HL-60 (cell line): Measurements from ENCODE around the gene DCLK2.

Experiments
- DNase-seq, 2 experiments: peaks; one replicate each; pipeline ENCODE4 v3.0.0-alpha.2; 2010 to 2020; ENCODE audit warnings: low read depth in 1 of 2, low spot score in 1 of 2
- H3K27ac ChIP-seq: fragments of 250-450 bp; sonication (Bioruptor Pico); replicated peaks from 2 replicates; pipeline ENCODE4 v1.5.1; 2020; ENCODE audit warnings: mild to moderate bottlenecking, moderate library complexity
- H3K27me3 ChIP-seq: fragments of 250-450 bp; sonication (Bioruptor Pico); 2 replicates; pipeline ENCODE4 v1.5.1; 2021; ENCODE audit warnings: mild to moderate bottlenecking, moderate library complexity; ENCODE audit not compliant: insufficient read depth, poor library complexity, severe bottlenecking
- H3K4me3 ChIP-seq: replicated peaks from 2 replicates; pipeline ENCODE4 v1.5.1; 2011; ENCODE audit warnings: mild to moderate bottlenecking, control low read depth, low read length; ENCODE audit not compliant: insufficient read depth
- GABPA ChIP-seq: IDR thresholded peaks from 2 replicates; pipeline ENCODE4 v1.6.1; 2012; ENCODE audit warnings: low read depth
- POLR2AphosphoS5 ChIP-seq: IDR thresholded peaks from 2 replicates; pipeline ENCODE4 v1.6.1; 2012; ENCODE audit warnings: low read depth
- SPI1 ChIP-seq: IDR thresholded peaks from 2 replicates; pipeline ENCODE4 v1.6.1; 2012; ENCODE audit warnings: low read depth, mild to moderate bottlenecking, borderline replicate concordance
- TF ChIP-seq, protein P1 (sequence below): IDR thresholded peaks from one replicate; pipeline ENCODE4 v1.5.1; 2011; ENCODE audit warnings: low read length, control low read depth, inconsistent platforms; ENCODE audit not compliant: insufficient read depth
- TF ChIP-seq, protein P2 (sequence below): IDR thresholded peaks from 2 replicates; pipeline ENCODE4 v1.6.1; 2012; ENCODE audit warnings: low read depth; ENCODE audit not compliant: insufficient replicate concordance

Gene DCLK2

DNA sequence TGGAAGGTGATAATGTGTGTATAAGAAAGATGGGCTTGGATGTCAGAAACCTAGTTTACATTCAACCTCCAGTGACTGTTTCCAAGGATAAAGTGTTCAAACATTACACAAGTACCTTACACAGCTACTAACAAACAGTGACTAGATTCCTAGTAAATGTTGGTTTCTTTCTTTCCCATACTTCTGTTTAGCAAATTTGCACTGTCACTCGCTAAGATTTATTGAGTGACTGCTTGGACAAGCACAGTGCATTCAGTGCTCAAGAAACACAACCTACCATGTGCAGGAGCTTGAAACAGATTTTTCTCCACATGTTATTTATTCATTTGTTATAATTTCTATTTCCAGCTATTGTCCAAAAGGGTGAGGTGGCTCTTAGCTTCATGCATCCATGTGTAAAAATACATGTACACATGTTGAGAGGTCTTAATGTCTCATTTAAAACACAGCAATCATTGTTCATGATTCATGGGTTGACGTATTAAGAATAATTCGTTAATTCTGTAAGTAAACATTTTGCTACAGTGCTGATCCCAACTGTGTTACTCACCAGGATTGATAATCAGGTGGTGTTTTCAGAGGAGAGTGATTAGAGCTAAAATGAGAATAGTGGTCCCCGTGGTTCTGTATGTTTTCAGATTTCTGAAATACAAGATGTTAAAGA is 153.0 kb downstream of the DCLK2 start:
- H3K27me3 ChIP-seq: peaks cover under 1% of the 10 kb centered on the region
- no peak overlapping the region for H3K4me3 ChIP-seq
- no peak for DNase-seq
- no peak overlapping the region for H3K27ac ChIP-seq
- TF ChIP-seq, protein P1, sequence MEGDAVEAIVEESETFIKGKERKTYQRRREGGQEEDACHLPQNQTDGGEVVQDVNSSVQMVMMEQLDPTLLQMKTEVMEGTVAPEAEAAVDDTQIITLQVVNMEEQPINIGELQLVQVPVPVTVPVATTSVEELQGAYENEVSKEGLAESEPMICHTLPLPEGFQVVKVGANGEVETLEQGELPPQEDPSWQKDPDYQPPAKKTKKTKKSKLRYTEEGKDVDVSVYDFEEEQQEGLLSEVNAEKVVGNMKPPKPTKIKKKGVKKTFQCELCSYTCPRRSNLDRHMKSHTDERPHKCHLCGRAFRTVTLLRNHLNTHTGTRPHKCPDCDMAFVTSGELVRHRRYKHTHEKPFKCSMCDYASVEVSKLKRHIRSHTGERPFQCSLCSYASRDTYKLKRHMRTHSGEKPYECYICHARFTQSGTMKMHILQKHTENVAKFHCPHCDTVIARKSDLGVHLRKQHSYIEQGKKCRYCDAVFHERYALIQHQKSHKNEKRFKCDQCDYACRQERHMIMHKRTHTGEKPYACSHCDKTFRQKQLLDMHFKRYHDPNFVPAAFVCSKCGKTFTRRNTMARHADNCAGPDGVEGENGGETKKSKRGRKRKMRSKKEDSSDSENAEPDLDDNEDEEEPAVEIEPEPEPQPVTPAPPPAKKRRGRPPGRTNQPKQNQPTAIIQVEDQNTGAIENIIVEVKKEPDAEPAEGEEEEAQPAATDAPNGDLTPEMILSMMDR: no peak
- TF ChIP-seq POLR2AphosphoS5: no peak
- no peak for TF ChIP-seq SPI1
- no peak for TF ChIP-seq GABPA
- TF ChIP-seq, protein P2, sequence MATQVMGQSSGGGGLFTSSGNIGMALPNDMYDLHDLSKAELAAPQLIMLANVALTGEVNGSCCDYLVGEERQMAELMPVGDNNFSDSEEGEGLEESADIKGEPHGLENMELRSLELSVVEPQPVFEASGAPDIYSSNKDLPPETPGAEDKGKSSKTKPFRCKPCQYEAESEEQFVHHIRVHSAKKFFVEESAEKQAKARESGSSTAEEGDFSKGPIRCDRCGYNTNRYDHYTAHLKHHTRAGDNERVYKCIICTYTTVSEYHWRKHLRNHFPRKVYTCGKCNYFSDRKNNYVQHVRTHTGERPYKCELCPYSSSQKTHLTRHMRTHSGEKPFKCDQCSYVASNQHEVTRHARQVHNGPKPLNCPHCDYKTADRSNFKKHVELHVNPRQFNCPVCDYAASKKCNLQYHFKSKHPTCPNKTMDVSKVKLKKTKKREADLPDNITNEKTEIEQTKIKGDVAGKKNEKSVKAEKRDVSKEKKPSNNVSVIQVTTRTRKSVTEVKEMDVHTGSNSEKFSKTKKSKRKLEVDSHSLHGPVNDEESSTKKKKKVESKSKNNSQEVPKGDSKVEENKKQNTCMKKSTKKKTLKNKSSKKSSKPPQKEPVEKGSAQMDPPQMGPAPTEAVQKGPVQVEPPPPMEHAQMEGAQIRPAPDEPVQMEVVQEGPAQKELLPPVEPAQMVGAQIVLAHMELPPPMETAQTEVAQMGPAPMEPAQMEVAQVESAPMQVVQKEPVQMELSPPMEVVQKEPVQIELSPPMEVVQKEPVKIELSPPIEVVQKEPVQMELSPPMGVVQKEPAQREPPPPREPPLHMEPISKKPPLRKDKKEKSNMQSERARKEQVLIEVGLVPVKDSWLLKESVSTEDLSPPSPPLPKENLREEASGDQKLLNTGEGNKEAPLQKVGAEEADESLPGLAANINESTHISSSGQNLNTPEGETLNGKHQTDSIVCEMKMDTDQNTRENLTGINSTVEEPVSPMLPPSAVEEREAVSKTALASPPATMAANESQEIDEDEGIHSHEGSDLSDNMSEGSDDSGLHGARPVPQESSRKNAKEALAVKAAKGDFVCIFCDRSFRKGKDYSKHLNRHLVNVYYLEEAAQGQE: no peak

DNA sequence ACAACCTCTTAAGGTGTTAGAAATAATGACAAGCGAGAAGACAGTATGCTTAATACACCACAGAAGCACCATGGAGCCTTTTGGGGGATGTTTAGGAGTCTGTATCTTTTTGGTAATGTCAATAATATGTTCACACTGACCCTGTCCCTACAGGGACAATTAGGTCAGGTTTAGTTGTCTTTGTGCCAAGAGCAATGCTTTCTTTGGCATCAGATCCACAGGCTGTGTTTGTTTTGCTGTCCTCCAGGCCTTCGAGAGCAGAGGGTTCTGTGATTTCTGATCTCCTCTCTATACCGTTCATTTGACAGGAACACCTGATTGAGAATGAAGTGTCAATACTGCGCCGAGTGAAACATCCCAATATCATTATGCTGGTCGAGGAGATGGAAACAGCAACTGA is 153.8 kb downstream of the DCLK2 start:
- no peak for DNase-seq
- H3K4me3 ChIP-seq: no peak overlapping the region
- H3K27ac ChIP-seq: no peak overlapping the region
- peaks cover 3% of the 10 kb centered on the region for H3K27me3 ChIP-seq
- no peak for TF ChIP-seq GABPA

DNA sequence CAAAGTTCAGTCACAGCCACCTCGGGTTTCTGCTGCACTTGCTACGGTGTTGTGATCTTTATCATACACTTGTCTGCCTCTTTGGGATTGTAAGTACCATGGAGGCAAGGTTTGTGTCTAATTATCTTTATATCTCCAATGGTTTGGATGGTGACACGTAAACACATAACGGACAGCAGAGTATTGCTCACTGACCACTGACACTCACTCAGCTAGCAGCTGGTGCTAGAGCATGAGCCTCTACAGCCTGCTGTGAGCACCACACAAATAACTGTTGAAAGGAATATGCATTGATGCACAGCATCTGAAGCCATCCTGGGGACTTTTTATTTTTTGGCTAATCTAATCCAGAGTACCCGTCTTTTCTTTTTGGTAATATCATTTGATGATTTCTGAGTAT is 156.0 kb downstream of the DCLK2 start:
- H3K27me3 ChIP-seq: peaks cover 3% of the 10 kb centered on the region
- DNase-seq: no peak
- TF ChIP-seq, protein P1: no peak
- TF ChIP-seq GABPA (no peak), SPI1 (no peak), POLR2AphosphoS5 (no peak)
- TF ChIP-seq, protein P2: no peak

DNA sequence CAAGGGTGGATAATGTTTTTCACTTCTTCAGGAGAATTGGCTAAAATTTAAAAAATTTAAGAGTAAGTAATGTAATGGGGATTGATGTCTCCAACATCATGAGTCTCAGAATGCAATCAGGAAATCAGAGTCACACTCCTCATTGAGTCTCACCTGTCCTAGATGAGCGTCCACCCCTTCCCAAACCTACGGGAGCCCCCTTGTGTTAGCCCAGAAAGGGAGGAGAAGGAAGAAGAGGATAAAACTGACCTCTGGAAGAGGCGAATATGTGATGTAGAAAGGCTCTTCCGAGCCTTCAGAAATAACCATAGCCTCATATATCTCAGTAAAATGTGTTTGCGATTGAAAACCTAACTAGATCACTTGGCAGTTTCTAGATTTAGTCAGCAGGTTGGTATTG is 157.1 kb downstream of the DCLK2 start:
- TF ChIP-seq SPI1: no peak
- TF ChIP-seq, protein P1: no peak
- TF ChIP-seq POLR2AphosphoS5: no peak
- TF ChIP-seq, protein P2: no peak
- no peak for TF ChIP-seq GABPA
- H3K27me3 ChIP-seq: peaks cover 3% of the 10 kb centered on the region
- no peak overlapping the region for H3K4me3 ChIP-seq
- H3K27ac ChIP-seq: no peak overlapping the region
- DNase-seq: no peak

More for the DNA sequence above, 156.0 kb downstream of the DCLK2 start:
- Histone ChIP-seq H3K4me3 (no peak overlapping the region), H3K27ac (no peak overlapping the region)
